ENCODE data around the gene JPH3.

DNA sequence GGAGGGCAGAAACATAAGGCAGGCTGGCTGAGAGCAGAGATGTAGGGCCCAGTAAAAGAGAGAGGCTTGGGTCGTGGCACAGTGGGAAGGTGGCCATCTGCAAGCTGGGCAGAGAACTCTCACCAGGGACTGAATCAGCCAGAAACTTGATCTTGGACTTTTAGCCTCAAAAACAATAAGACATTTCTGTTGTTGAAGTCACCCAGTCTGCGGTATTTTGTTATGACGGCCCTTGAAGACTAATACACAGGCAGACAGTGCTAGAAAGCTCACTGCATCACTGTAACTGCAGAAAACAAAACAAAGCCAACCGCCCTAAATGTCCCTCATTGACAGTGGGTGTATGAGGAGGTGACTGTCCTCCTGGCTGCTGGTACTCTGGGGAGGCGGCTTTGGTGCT lies 3.9 kb upstream of the JPH3 start:
- TF ChIP-seq CTCF (IDR thresholded peaks at IDR 0.05 in 4 of 5, conservative IDR thresholded peaks at IDR 0.05 in 1 of 5) (no peak), POLR2A (IDR thresholded peaks at IDR 0.05) (no peak)
